ELF-1 (cell line): Measurements from ENCODE around the gene TMEM242.

Source experiments
- DNase-seq: peaks from one replicate; pipeline ENCODE4 v3.0.0-alpha.2; 2016; ENCODE audit warnings: low read depth, low spot score

Gene TMEM242

GRCh38 chr6:157253017-157253416 lies 70.3 kb downstream of the TMEM242 start:
- peak; percentile 48 for DNase-seq

- DNase-seq, result no peak
Measured at GRCh38 chr6:157251586-157252247, 71.6 kb downstream of the TMEM242 start.

- DNase-seq, result no peak
Measured at GRCh38 chr6:157249826-157250225, 73.5 kb downstream of the TMEM242 start.

- DNase-seq, result no peak
Measured at GRCh38 chr6:157248264-157248663, 75.1 kb downstream of the TMEM242 start.

- peak; percentile 22 for DNase-seq
Measured at GRCh38 chr6:157246771-157247484, 76.4 kb downstream of the TMEM242 start.

- DNase-seq, result no peak
Measured at GRCh38 chr6:157246048-157246630, 77.2 kb downstream of the TMEM242 start.

GRCh38 chr6:157245436-157245835 lies 77.9 kb downstream of the TMEM242 start:
- no peak for DNase-seq

- DNase-seq, result no peak
Measured at GRCh38 chr6:157244780-157245179, 78.5 kb downstream of the TMEM242 start.

- no peak for DNase-seq
Measured at GRCh38 chr6:157244175-157244574, 79.1 kb downstream of the TMEM242 start.

GRCh38 chr6:157242791-157243190 lies 80.5 kb downstream of the TMEM242 start:
- DNase-seq, result no peak

- DNase-seq, result no peak
Measured at GRCh38 chr6:157240960-157241311, 82.4 kb downstream of the TMEM242 start.

- peak; percentile 54 for DNase-seq
Measured at GRCh38 chr6:157240059-157240959, 83.0 kb downstream of the TMEM242 start.

- no peak for DNase-seq
Measured at GRCh38 chr6:157239671-157240058, 83.7 kb downstream of the TMEM242 start.
